ENCODE data around the gene GBF1.
"Not testable (repeated sequence)": the region's sequence is repeated elsewhere in the genome, so short reads cannot be mapped to it uniquely, and the experiment has no call there.

The GBF1 gene

GRCh38 chr10:102302611-102303010, 57.3 kb downstream of the GBF1 start:
- no peak for DNase-seq (ENCODE audit: low spot score)

- no peak for DNase-seq (ENCODE audit: low spot score)
Observed at GRCh38 chr10:102306006-102306405, 60.7 kb downstream of the GBF1 start.

DNA sequence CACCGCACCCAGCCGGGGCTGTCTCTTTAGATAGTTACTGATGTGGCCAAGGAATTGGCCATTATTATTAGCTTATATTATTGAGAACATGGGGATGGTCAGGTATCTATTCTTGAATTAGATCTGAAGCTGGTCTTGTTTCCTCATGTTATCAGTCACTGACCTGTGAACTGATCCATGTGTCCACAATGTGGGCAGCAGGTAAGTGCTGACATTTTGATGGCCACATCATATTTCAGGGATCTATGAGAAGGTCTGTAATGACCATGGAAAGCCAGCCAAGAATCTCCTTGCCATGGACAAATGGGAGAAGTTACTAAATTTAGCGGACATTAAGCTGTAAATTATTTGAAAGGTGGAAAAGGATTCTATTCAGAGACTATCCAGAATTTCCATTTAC, 61.4 kb downstream of the GBF1 start:
- no peak for DNase-seq (ENCODE audit: low spot score)

- DNase-seq (ENCODE audit: low spot score) = not testable (repeated sequence)
Observed at GRCh38 chr10:102308318-102308717, 63.0 kb downstream of the GBF1 start.

DNA sequence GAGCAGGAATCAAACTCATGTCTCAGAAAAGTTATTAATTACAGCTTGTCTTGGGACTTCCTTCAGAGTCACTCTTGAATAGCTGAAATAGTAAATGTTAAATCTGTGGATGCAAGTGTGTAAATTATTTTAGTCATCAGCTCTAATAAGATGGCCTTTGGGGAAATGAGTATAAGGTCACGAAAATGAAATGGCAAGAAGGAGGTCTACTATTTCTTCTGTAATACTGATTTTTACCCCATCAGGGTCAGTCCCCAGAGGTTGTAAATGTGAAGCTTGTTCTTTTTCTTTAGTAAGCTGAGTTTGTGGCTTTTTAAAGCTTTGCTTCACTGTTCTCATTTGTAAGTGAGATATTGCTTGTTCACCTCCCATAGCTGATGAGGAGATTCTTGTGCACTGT, 63.9 kb downstream of the GBF1 start:
- DNase-seq (ENCODE audit: low spot score) = no peak

- DNase-seq (ENCODE audit: low spot score) = no peak
Observed at GRCh38 chr10:102309916-102310315, 64.6 kb downstream of the GBF1 start.

DNA sequence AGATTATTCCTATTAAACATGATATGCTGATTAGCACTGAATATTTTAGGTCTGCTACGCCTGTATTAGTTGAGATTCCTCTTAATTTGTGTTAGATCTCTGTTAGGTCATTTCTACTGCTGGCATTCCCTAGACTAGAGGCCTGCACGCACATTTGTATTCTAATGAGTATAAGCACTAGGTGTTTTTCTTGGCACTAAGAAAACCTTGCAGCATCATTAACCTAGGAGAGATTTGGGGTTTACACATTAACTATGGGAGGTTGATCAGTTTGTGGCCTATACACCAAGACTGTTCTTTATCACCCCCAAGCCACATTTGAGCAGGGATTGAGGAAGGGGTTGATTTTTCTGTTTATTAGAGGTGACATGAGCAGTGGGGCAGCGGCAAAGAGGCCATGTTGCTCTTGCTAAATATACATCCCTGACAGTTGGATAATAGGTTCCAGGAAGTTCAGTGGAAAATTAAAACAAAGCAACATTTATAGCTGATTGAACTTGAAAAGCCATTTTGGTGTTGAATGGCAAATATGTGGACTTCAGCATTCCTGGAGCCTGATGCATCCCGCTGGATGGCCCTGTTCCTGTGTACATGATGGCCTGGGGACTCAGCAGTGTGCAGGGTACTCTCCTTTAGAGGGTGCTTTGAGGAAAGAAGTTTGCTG, 65.2 kb downstream of the GBF1 start:
- no peak for DNase-seq (ENCODE audit: low spot score)

- DNase-seq (ENCODE audit: low spot score) = no peak
Observed at GRCh38 chr10:102311025-102311420, 65.7 kb downstream of the GBF1 start.

DNA sequence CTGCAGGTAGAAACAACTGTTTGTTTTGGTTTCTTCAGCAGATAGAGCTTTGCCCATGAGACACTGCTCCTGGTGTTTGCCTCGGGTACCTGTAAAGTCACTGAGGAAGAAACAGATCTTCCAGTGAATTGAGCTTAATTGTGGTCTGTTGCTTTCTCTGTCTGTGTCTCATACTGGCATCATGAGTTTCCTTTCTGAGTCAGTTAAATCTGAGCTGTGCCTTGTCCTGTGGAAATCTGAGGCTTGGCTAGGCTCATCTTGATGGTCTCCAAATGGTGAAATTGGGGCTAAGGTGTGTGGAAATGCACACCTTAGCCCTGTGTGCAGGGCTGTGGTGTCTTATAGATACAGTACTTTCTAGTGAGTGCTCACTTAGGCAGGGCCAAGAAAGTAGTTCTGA, 67.4 kb downstream of the GBF1 start:
- DNase-seq (ENCODE audit: low spot score) = no peak

DNA sequence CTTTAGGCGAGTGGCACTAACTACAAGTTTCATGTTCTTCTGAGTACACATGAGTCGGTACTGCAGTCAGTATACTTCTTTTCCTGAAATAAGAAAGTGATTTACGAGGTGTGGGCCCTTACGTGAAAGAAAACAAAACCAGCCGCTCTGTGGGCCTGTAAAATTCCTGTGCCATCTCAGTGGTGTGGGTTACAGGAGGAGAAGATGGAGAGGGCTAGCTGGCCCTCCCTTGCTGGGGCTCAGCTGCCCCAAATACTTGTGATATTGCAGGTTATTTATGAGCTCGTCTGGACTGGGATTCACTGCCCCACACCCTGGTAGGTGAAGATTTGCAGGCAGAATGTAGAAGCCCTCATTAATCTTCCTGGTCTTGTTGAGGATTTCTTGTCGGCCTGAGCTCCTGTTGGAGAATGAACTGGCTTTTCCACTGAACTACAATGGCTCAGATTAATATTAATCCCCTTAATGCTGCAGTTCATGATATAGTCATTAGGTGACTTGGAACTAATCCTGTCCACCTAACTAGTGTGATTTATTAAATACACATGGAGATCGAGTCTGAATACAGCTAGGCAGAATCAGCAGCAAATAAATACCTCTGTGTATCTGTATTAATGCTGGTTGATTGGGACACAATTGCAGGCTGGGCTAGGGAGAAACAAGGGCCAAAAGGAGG, 68.0 kb downstream of the GBF1 start:
- DNase-seq (ENCODE audit: low spot score) = no peak

- DNase-seq (ENCODE audit: low spot score) = no peak
Observed at GRCh38 chr10:102314801-102315200, 69.5 kb downstream of the GBF1 start.

- no peak for DNase-seq (ENCODE audit: low spot score)
Observed at GRCh38 chr10:102316421-102316820, 71.1 kb downstream of the GBF1 start.

- peak; percentile 56 for DNase-seq (ENCODE audit: low spot score)
Observed at GRCh38 chr10:102322914-102323313, 77.6 kb downstream of the GBF1 start.

DNA sequence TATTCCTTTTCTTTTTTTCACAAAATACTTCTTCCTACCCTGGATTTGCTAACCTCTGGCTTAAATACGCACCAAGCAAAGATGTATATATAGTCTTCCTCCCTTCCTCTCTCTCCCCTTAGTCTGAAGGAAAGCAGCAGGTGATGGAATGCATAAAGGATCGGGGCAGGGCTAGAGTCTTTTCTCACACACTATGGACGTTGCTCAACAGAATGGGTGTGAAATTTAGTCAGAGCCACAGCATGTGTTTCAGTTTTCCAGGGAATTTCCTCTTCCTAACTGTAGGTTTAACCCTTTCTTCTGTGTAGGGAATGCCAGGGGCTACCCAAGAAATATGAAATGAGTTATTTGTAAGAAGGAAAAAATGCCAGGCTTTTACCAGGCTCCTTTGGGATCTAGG, 78.7 kb downstream of the GBF1 start:
- no peak for DNase-seq (ENCODE audit: low spot score)

GRCh38 chr10:102326031-102326430, 80.7 kb downstream of the GBF1 start:
- no peak for DNase-seq (ENCODE audit: low spot score)

DNA sequence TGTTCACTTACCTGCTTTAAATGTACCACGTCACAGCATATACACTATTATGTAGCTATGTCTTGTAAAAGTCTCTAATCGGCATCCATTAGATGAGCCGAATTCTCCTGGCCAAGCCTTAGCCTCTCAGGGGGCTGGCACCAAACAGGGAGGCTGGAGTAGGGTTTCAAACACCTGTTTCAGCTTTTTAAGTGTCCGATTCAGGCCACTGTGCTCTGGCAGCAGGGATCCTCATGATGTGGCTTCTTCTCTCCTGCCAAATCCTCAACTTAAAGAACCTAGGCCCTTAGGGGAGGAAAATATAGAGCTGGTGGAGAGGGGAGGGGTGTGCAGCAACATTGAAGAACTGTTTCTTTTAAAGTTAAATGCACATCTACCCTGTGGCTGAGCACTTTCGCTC, 81.7 kb downstream of the GBF1 start:
- DNase-seq (ENCODE audit: low spot score) = no peak

- DNase-seq (ENCODE audit: low spot score) = no peak
Observed at GRCh38 chr10:102327641-102328040, 82.3 kb downstream of the GBF1 start.

GRCh38 chr10:102332772-102333171, 87.4 kb downstream of the GBF1 start:
- DNase-seq (ENCODE audit: low spot score) = no peak

DNA sequence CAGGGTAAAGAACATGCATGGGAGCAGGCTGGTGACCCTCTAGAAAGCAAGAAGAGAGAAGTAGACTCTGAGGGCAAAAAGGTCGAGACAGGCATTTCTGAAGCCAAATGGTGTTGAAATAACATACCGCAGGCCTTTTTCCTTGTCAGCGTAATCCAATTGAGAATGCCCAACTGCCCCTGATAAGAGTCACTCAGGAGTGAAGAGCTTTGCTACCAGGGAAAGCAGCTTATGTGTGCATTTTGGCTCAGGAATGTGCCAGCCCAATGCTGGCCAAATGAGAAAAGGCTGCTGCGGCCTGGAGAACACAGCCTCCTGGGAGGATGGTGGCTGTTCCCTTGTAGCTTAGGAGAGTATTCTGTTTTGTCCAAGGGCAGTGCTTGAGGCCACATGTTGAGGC, 88.8 kb downstream of the GBF1 start:
- no peak for DNase-seq (ENCODE audit: low spot score)

- DNase-seq (ENCODE audit: low spot score) = no peak
Observed at GRCh38 chr10:102335184-102335583, 89.9 kb downstream of the GBF1 start.

DNA sequence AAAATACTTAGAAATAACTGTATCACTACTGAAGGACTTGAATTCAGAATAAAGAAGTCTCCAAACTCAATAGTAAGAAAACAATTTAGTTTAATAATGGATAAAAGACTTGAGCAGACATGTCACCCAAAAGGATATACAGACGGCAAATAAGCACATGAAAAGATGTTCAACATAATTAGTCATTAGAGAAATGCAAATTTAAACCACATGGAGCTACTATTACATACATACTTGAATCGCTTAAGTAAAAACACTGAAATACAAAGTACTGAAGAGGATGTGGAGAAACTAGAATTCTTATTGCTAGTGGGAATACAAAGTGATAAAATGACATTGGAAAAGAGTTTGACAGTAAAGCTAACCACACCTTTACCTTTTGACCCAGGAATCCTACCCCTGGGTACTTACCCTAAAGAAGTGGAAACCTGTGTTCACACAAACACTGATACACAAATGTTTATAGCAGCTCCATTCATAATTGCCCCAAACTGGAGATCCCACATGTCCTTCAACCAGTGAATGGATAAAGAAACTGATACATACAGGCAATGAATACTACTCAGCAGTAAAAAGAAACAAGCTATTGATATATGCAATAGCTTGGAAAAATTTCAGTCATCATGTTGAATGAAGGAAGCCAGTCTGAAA, 95.8 kb downstream of the GBF1 start:
- DNase-seq (ENCODE audit: low spot score) = no peak

DNA sequence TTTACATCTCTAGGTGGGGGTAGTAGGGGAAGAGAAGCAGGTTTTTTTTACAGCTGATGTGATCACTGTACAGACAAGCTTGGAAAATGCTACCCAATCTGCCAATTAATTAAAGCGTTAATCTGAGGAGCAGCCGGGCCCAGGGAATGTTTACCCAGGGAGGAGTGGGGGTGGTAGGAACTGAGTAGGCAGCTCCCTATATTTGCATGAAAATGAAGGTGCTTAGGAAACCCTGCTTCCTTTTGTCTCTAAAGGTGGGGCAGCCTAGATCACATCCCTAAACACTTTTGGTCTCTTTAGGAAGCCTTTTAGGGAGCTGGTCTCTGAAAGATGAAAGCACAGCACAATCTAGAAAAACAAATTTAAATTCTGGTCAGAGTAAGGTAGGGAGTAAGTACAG, 97.1 kb downstream of the GBF1 start:
- DNase-seq (ENCODE audit: low spot score) = no peak

DNA sequence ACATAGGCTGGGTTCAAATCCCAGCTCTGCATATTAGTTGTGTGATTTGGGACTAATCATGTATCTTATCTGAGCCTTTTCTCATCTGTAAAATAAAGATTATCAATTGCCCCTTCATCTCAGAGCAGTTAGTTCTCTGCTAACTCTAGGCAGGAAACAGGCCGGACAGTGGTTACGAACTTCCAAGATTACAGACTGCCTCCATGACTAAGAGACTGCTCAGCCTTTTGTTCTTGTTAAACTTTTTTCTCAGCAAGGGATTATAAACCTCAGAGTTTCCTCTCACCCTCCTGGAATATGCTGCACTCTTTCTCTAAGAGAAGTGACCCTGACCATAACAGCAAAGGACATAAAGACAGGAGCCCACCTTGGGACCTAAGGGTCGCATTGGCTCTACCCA, 97.6 kb downstream of the GBF1 start:
- DNase-seq (ENCODE audit: low spot score) = no peak

- DNase-seq (ENCODE audit: low spot score) = no peak
Observed at GRCh38 chr10:102344067-102344466, 98.7 kb downstream of the GBF1 start.
